ENCODE results near the gene MEOX1.

DNA sequence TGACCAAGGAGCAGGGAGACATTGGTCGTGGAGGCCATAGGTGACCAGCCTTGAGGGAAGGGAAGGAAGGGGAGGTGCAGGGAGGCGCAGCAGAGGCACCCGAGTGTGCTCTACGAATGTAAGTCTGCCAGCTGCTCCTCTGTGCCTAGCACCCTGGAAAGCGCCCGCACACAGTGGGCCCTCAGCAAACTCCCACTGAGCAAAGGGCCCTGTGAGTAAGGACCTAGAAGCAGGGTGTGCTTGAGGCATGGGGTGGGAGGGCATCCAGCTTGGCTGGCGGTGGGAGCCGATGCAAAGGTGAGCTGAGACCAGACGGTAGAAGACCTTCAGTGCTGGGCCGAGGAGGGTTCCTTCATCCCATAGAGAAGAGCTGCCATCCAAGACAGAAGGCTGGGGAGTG, 36.2 kb upstream of the MEOX1 start:
- TF ChIP-seq EP300 (IDR thresholded peaks at IDR 0.05; ENCODE audit: low read depth): no peak
- TF ChIP-seq, protein P1, sequence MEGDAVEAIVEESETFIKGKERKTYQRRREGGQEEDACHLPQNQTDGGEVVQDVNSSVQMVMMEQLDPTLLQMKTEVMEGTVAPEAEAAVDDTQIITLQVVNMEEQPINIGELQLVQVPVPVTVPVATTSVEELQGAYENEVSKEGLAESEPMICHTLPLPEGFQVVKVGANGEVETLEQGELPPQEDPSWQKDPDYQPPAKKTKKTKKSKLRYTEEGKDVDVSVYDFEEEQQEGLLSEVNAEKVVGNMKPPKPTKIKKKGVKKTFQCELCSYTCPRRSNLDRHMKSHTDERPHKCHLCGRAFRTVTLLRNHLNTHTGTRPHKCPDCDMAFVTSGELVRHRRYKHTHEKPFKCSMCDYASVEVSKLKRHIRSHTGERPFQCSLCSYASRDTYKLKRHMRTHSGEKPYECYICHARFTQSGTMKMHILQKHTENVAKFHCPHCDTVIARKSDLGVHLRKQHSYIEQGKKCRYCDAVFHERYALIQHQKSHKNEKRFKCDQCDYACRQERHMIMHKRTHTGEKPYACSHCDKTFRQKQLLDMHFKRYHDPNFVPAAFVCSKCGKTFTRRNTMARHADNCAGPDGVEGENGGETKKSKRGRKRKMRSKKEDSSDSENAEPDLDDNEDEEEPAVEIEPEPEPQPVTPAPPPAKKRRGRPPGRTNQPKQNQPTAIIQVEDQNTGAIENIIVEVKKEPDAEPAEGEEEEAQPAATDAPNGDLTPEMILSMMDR (IDR thresholded peaks at IDR 0.05): no peak
- TF ChIP-seq POLR2A (IDR thresholded peaks at IDR 0.05): no peak
